ENCODE data around the gene ACTRT2. TPM values are rescaled to one million over a fixed set of nuclear protein-coding genes. Genes with fewer than 3 reads are reported as not detected.

Gene ACTRT2
- total RNA-seq, 1 experiment from 2014 or later: not detected

Other genes with a start within 250 kb of the ACTRT2 start
- gene TTC34, start 219.8 kb upstream of the ACTRT2 start, total RNA-seq (2014; rRNA removed; shearing (Covaris generic); ENCODE audit: low replicate concordance): not detected in 2 replicates
- gene PRDM16, start 47.7 kb downstream of the ACTRT2 start, total RNA-seq (2014; rRNA removed; shearing (Covaris generic); ENCODE audit: low replicate concordance): 0.95 TPM in 1 of 2 replicates, not detected in the other